Loucy (cell line): ENCODE results near the gene ARHGAP42.

Experiments used
- H2AFZ ChIP-seq: fragments of 200-600 bp; sonication (generic); 2 replicates; pipeline ENCODE4 v1.6.0; 2016; ENCODE audit warnings: antibody characterized with exemption, mild to moderate bottlenecking, low read length, moderate library complexity
- H3F3A ChIP-seq: fragments of 200-600 bp; 2 replicates; pipeline ENCODE4 v1.6.0; 2016; ENCODE audit warnings: antibody characterized with exemption, low read depth, mild to moderate bottlenecking
- H3K27me3 ChIP-seq: fragments of 200-600 bp; sonication (generic); 2 replicates; pipeline ENCODE4 v1.6.1; 2014; ENCODE audit warnings: low read length, mild to moderate bottlenecking; ENCODE audit not compliant: insufficient read depth, poor library complexity, severe bottlenecking
- H3K36me3 ChIP-seq: fragments of 200-600 bp; sonication (generic); 2 replicates; pipeline ENCODE4 v1.6.1; 2016; ENCODE audit warnings: low read length; ENCODE audit not compliant: insufficient read depth
- H3K4me1 ChIP-seq: fragments of 200-600 bp; sonication (generic); 2 replicates; pipeline ENCODE4 v1.5.1; 2014; ENCODE audit warnings: low read length, mild to moderate bottlenecking; ENCODE audit not compliant: insufficient read depth, poor library complexity, severe bottlenecking
- H3K4me2 ChIP-seq: fragments of 200-600 bp; sonication (generic); 2 replicates; pipeline ENCODE4 v1.6.0; 2014; ENCODE audit warnings: antibody characterized with exemption, low read length, low read depth, mild to moderate bottlenecking; ENCODE audit not compliant: poor library complexity, severe bottlenecking
- H3K4me3 ChIP-seq: fragments of 200-600 bp; sonication (generic); 2 replicates; pipeline ENCODE4 v1.5.1; 2014; ENCODE audit warnings: low read length, mild to moderate bottlenecking, mixed read lengths; ENCODE audit not compliant: poor library complexity, severe bottlenecking
- H3K79me2 ChIP-seq: fragments of 200-600 bp; sonication (generic); 2 replicates; pipeline ENCODE4 v1.6.1; 2014; ENCODE audit warnings: low read length; ENCODE audit not compliant: insufficient read depth
- H3K9ac ChIP-seq: fragments of 200-600 bp; sonication (generic); 2 replicates; pipeline ENCODE4 v1.6.0; 2014; ENCODE audit warnings: mild to moderate bottlenecking, low read depth, low read length, moderate library complexity; ENCODE audit not compliant: poor library complexity, severe bottlenecking
- H3K9me2 ChIP-seq: fragments of 200-600 bp; sonication (generic); replicated peaks from 2 replicates; pipeline ENCODE4 v1.6.1; 2016; ENCODE audit warnings: low read depth, low read length, mixed read lengths
- H3K9me3 ChIP-seq: fragments of 200-600 bp; sonication (generic); 2 replicates; pipeline ENCODE4 v1.6.1; 2014; ENCODE audit warnings: mild to moderate bottlenecking, antibody characterized with exemption, low read length, low read depth; ENCODE audit not compliant: insufficient read depth
- H4K20me1 ChIP-seq: fragments of 200-600 bp; sonication (generic); 2 replicates; pipeline ENCODE4 v1.6.0; 2014; ENCODE audit warnings: antibody characterized with exemption, low read length, mild to moderate bottlenecking; ENCODE audit not compliant: insufficient read depth, poor library complexity, severe bottlenecking
- EZH2phosphoT487 ChIP-seq: fragments of 200-600 bp; IDR thresholded peaks from 2 replicates; pipeline ENCODE4 v1.6.1; 2018; ENCODE audit warnings: antibody characterized with exemption, mild to moderate bottlenecking, moderate library complexity, borderline replicate concordance
- TF ChIP-seq, protein P1 (sequence below): fragments of 200-600 bp; sonication (generic); conservative IDR thresholded peaks from 2 replicates; pipeline ENCODE4 v1.5.1; 2014; ENCODE audit warnings: mild to moderate bottlenecking, antibody characterized with exemption, low read length

Gene ARHGAP42

GRCh38 chr11:100753172-100753543 is 66.1 kb downstream of the ARHGAP42 start:
- Histone ChIP-seq H3K79me2 (no peaks in the 10 kb centered on the region), H3K27me3 (no peaks in the 10 kb centered on the region), H4K20me1 (no peaks in the 10 kb centered on the region), H3K9me2 (no peaks in the 10 kb centered on the region), H2AFZ (no peak overlapping the region), H3K36me3 (no peaks in the 10 kb centered on the region), H3K4me3 (no peak overlapping the region), H3F3A (no peaks in the 10 kb centered on the region), H3K4me1 (no peaks in the 10 kb centered on the region), H3K9me3 (no peaks in the 10 kb centered on the region; the same call in 1 of the 2 replicates), H3K4me2 (no peak overlapping the region), H3K9ac (no peak overlapping the region)
- TF ChIP-seq EZH2phosphoT487 = no peak
- TF ChIP-seq, protein P1, sequence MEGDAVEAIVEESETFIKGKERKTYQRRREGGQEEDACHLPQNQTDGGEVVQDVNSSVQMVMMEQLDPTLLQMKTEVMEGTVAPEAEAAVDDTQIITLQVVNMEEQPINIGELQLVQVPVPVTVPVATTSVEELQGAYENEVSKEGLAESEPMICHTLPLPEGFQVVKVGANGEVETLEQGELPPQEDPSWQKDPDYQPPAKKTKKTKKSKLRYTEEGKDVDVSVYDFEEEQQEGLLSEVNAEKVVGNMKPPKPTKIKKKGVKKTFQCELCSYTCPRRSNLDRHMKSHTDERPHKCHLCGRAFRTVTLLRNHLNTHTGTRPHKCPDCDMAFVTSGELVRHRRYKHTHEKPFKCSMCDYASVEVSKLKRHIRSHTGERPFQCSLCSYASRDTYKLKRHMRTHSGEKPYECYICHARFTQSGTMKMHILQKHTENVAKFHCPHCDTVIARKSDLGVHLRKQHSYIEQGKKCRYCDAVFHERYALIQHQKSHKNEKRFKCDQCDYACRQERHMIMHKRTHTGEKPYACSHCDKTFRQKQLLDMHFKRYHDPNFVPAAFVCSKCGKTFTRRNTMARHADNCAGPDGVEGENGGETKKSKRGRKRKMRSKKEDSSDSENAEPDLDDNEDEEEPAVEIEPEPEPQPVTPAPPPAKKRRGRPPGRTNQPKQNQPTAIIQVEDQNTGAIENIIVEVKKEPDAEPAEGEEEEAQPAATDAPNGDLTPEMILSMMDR = no peak

GRCh38 chr11:100753571-100753970 is 66.5 kb downstream of the ARHGAP42 start:
- H3K9me2 ChIP-seq = no peaks in the 10 kb centered on the region
- H3K9me3 ChIP-seq = no peaks in the 10 kb centered on the region; the same call in 1 of the 2 replicates
- H3K4me2 ChIP-seq = no peak overlapping the region
- no peaks in the 10 kb centered on the region for H3F3A ChIP-seq
- no peaks in the 10 kb centered on the region for H3K4me1 ChIP-seq
- H2AFZ ChIP-seq = no peak overlapping the region
- H3K79me2 ChIP-seq = no peaks in the 10 kb centered on the region
- no peaks in the 10 kb centered on the region for H3K36me3 ChIP-seq
- TF ChIP-seq, protein P1 = no peak
- no peak for TF ChIP-seq EZH2phosphoT487
- no peaks in the 10 kb centered on the region for H3K27me3 ChIP-seq
- no peak overlapping the region for H3K4me3 ChIP-seq
- no peaks in the 10 kb centered on the region for H4K20me1 ChIP-seq
- H3K9ac ChIP-seq = no peak overlapping the region

GRCh38 chr11:100756559-100756958 is 69.5 kb downstream of the ARHGAP42 start:
- Histone ChIP-seq H3K27me3 (no peaks in the 10 kb centered on the region), H3K9ac (no peak overlapping the region), H3K4me2 (no peak overlapping the region), H3K4me1 (no peaks in the 10 kb centered on the region), H3K36me3 (no peaks in the 10 kb centered on the region), H2AFZ (no peak overlapping the region), H3K4me3 (no peak overlapping the region), H3K79me2 (no peaks in the 10 kb centered on the region), H3K9me2 (no peaks in the 10 kb centered on the region), H4K20me1 (no peaks in the 10 kb centered on the region), H3F3A (no peaks in the 10 kb centered on the region), H3K9me3 (no peaks in the 10 kb centered on the region)
- TF ChIP-seq, protein P1 = no peak
- TF ChIP-seq EZH2phosphoT487 = no peak
